Measurements from ENCODE around the gene RXFP2.

GRCh38 chr13:31765138-31765785, 25.9 kb downstream of the RXFP2 start:
- TF ChIP-seq CTCF (IDR thresholded peaks at IDR 0.05) (no peak), POLR2A (IDR thresholded peaks at IDR 0.05) (no peak)
